ENCODE results near the gene B3GNT5.

GRCh38 chr3:183310936-183311335 is 57.9 kb downstream of the B3GNT5 start:
- TF ChIP-seq CTCF (IDR thresholded peaks at IDR 0.05; ENCODE audit: low read depth, low read length, poor library complexity, severe bottlenecking) (no peak), EZH2phosphoT487 (IDR thresholded peaks at IDR 0.05; ENCODE audit: borderline replicate concordance, low read length) (no peak)
